ENCODE results near the gene ZIC1. TPM values are rescaled to one million over a fixed set of nuclear protein-coding genes. Genes with fewer than 3 reads are reported as not detected.

ZIC1 gene
- total RNA-seq, 4 donors from 2014 or later, result not detected

GRCh38 chr3:147377412-147378367 lies 31.5 kb upstream of the ZIC1 start:
- Histone ChIP-seq H3K27me3 (peaks cover 0 to 99% (median 51%) of the 10 kb centered on the region in 4 donors), H3K27ac (replicated peaks in 1 of 4) (no peak overlapping the region), H3K4me1 (peaks cover 0 to 6% (median 0%) of the 10 kb centered on the region in 4 donors), H3K4me3 (no peak overlapping the region), H3K36me3 (no peaks in the 10 kb centered on the region), H3K9me3 (no peaks in the 10 kb centered on the region)
- TF ChIP-seq POLR2AphosphoS5 (IDR thresholded peaks at IDR 0.05), result no peak
- 10% methylated on average over 27 of the region's 30 CpGs for WGBS
- no peak for DNase-seq (ENCODE audit: extremely low spot score)
- intact Hi-C loops (cut with DNase I), result loop anchor here (5.0 kb wide), 1 partner anchor 35 kb away; no protein-coding TSS in a partner anchor

GRCh38 chr3:147379651-147380050 lies 29.5 kb upstream of the ZIC1 start:
- WGBS, result 8% methylated on average over 10 of the region's 10 CpGs

GRCh38 chr3:147380387-147380951 lies 28.7 kb upstream of the ZIC1 start:
- peaks cover 0 to 99% (median 67%) of the 10 kb centered on the region in 4 donors for H3K27me3 ChIP-seq
- H3K4me1 ChIP-seq, result peaks cover 0 to 6% (median 0%) of the 10 kb centered on the region in 4 donors
- H3K4me3 ChIP-seq, result no peak overlapping the region
- no peak overlapping the region for H3K27ac ChIP-seq (replicated peaks in 1 of 4)
- intact Hi-C loops (cut with DNase I), result no loop called here
- no peak for DNase-seq (ENCODE audit: extremely low spot score)
- no peaks in the 10 kb centered on the region for H3K36me3 ChIP-seq
- TF ChIP-seq POLR2A (IDR thresholded peaks at IDR 0.05; ENCODE audit: low read depth) (no peak), EP300 (IDR thresholded peaks at IDR 0.05) (no peak), CTCF (IDR thresholded peaks at IDR 0.05) (no peak), POLR2AphosphoS5 (IDR thresholded peaks at IDR 0.05) (no peak)
- no peaks in the 10 kb centered on the region for H3K9me3 ChIP-seq
- 28% methylated on average over 26 of the region's 26 CpGs for WGBS

More at GRCh38 chr3:147379651-147380050, 29.5 kb upstream of the ZIC1 start:
- no peak overlapping the region for H3K27ac ChIP-seq (replicated peaks in 1 of 4)
- H3K9me3 ChIP-seq, result no peaks in the 10 kb centered on the region
- peaks cover 0 to 99% (median 60%) of the 10 kb centered on the region in 4 donors for H3K27me3 ChIP-seq
- no peak overlapping the region for H3K4me3 ChIP-seq
- peaks cover 0 to 6% (median 0%) of the 10 kb centered on the region in 4 donors for H3K4me1 ChIP-seq
- no peaks in the 10 kb centered on the region for H3K36me3 ChIP-seq
- DNase-seq (ENCODE audit: extremely low spot score), result no peak
- no peak for TF ChIP-seq EP300 (IDR thresholded peaks at IDR 0.05)
- no peak for TF ChIP-seq POLR2A (IDR thresholded peaks at IDR 0.05; ENCODE audit: low read depth)
- TF ChIP-seq CTCF (IDR thresholded peaks at IDR 0.05), result no peak
- no peak for TF ChIP-seq POLR2AphosphoS5 (IDR thresholded peaks at IDR 0.05)
- intact Hi-C loops (cut with DNase I), result loop anchor here (5.0 kb wide), 1 partner anchor 33 kb away; no protein-coding TSS in a partner anchor

- intact Hi-C loops (cut with DNase I), result no loop called here
- Histone ChIP-seq H3K4me3 (no peak overlapping the region), H3K9me3 (no peaks in the 10 kb centered on the region), H3K4me1 (peaks cover 0 to 6% (median 0%) of the 10 kb centered on the region in 4 donors), H3K27me3 (peaks cover 0 to 100% (median 65%) of the 10 kb centered on the region in 4 donors), H3K27ac (replicated peaks in 1 of 4) (no peak overlapping the region), H3K36me3 (no peaks in the 10 kb centered on the region)
- no peak for TF ChIP-seq CTCF (IDR thresholded peaks at IDR 0.05)
- TF ChIP-seq POLR2AphosphoS5 (IDR thresholded peaks at IDR 0.05), result no peak
- TF ChIP-seq EP300 (IDR thresholded peaks at IDR 0.05), result no peak
- no peak for TF ChIP-seq POLR2A (IDR thresholded peaks at IDR 0.05; ENCODE audit: low read depth)
- DNase-seq (ENCODE audit: extremely low spot score), result no peak
- WGBS, result 14% methylated on average over 3 of the region's 3 CpGs
These were observed 28.2 kb upstream of the ZIC1 start for GRCh38 chr3:147380977-147381376.

GRCh38 chr3:147381596-147381995 lies 27.6 kb upstream of the ZIC1 start:
- no peaks in the 10 kb centered on the region for H3K36me3 ChIP-seq
- DNase-seq (ENCODE audit: extremely low spot score), result no peak
- no peaks in the 10 kb centered on the region for H3K9me3 ChIP-seq
- TF ChIP-seq POLR2AphosphoS5 (IDR thresholded peaks at IDR 0.05) (no peak), EP300 (IDR thresholded peaks at IDR 0.05) (no peak), CTCF (IDR thresholded peaks at IDR 0.05) (no peak), POLR2A (IDR thresholded peaks at IDR 0.05; ENCODE audit: low read depth) (no peak)
- 27% methylated on average over 6 of the region's 6 CpGs for WGBS
- no peak overlapping the region for H3K4me3 ChIP-seq
- intact Hi-C loops (cut with DNase I), result no loop called here
- peaks cover 0 to 100% (median 67%) of the 10 kb centered on the region in 4 donors for H3K27me3 ChIP-seq
- no peak overlapping the region for H3K27ac ChIP-seq (replicated peaks in 1 of 4)
- H3K4me1 ChIP-seq, result peaks cover 0 to 6% (median 0%) of the 10 kb centered on the region in 4 donors
